Hematopoietic multipotent progenitor cell treated with erythropoietin and hydrocortisone succinate and interleukin-3 and kit ligand, for 6 days (in vitro differentiated cells): ENCODE data around the gene SLC35D1.
"Not testable (repeated sequence)": the region's sequence is repeated elsewhere in the genome, so short reads cannot be mapped to it uniquely, and the experiment has no call there.

Experiments used
- DNase-seq: peaks from one replicate; pipeline ENCODE4 v3.0.0-alpha.2; 2015

The SLC35D1 gene

GRCh38 chr1:67053785-67054772 is at the start of gene SLC35D1:
TSS of gene SLC35D1 (minus strand) at chr1:67054148. CDS start at chr1:67054013, 135 bp downstream.
- peak; percentile 80 for DNase-seq

- no peak for DNase-seq
Observed at GRCh38 chr1:67103548-67103947, 49.6 kb upstream of the SLC35D1 start.

GRCh38 chr1:67100833-67101232 is 46.9 kb upstream of the SLC35D1 start:
- DNase-seq = no peak

- no peak for DNase-seq
Observed at GRCh38 chr1:67097305-67097704, 43.4 kb upstream of the SLC35D1 start.

GRCh38 chr1:67094191-67094590 is 40.2 kb upstream of the SLC35D1 start:
- DNase-seq = no peak

- DNase-seq = no peak
Observed at GRCh38 chr1:67089685-67090208, 35.8 kb upstream of the SLC35D1 start.

- DNase-seq = no peak
Observed at GRCh38 chr1:67088440-67088839, 34.5 kb upstream of the SLC35D1 start.

- DNase-seq = no peak
Observed at GRCh38 chr1:67085326-67085725, 31.4 kb upstream of the SLC35D1 start.

- no peak for DNase-seq
Observed at GRCh38 chr1:67084765-67085318, 30.9 kb upstream of the SLC35D1 start.

GRCh38 chr1:67078291-67078690 is 24.3 kb upstream of the SLC35D1 start:
- DNase-seq = no peak

- no peak for DNase-seq
Observed at GRCh38 chr1:67077593-67077992, 23.6 kb upstream of the SLC35D1 start.

GRCh38 chr1:67072749-67073148 is 18.8 kb upstream of the SLC35D1 start:
- DNase-seq = no peak

- not testable (repeated sequence) for DNase-seq
Observed at GRCh38 chr1:67067655-67068054, 13.7 kb upstream of the SLC35D1 start.

- DNase-seq = no peak
Observed at GRCh38 chr1:67062412-67062811, 8.5 kb upstream of the SLC35D1 start.

- DNase-seq = no peak
Observed at GRCh38 chr1:67061266-67061665, 7.3 kb upstream of the SLC35D1 start.

- peak; percentile 13 for DNase-seq
Observed at GRCh38 chr1:67060811-67061218, 6.9 kb upstream of the SLC35D1 start.

GRCh38 chr1:67059346-67059745 is 5.4 kb upstream of the SLC35D1 start:
- DNase-seq = no peak

- DNase-seq = no peak
Observed at GRCh38 chr1:67058761-67059160, 4.8 kb upstream of the SLC35D1 start.

GRCh38 chr1:67058242-67058641 is 4.3 kb upstream of the SLC35D1 start:
- no peak for DNase-seq

- DNase-seq = peak; percentile 52
Observed at GRCh38 chr1:67053535-67053784, 488 bp downstream of the SLC35D1 start.

GRCh38 chr1:67052741-67053534 is 1.0 kb downstream of the SLC35D1 start:
- DNase-seq = peak; percentile 58

- no peak for DNase-seq
Observed at GRCh38 chr1:67051196-67051595, 2.8 kb downstream of the SLC35D1 start.

- no peak for DNase-seq
Observed at GRCh38 chr1:67044631-67045270, 9.2 kb downstream of the SLC35D1 start.
